Lung (tissue), 12 donors: ENCODE results near the gene TMPRSS2. TPM values are rescaled to one million over a fixed set of nuclear protein-coding genes. Genes with fewer than 3 reads are reported as not detected.

Source experiments
- ATAC-seq: fragments of 200-7000 bp; cut with Tn5 transposase; one replicate; pipeline ENCODE4 v1.9.1; 2020; ENCODE audit warnings: moderate number of reproducible peaks; ENCODE audit not compliant: insufficient read depth, low FRiP score
- DNase-seq, 3 donors: peaks; one replicate each; pipeline ENCODE4 v3.0.0-alpha.2; 2013 to 2017
- H3K27ac ChIP-seq, 2 donors: one replicate each; pipeline ENCODE4 v1.5.1; 2013; ENCODE audit warnings: mild to moderate bottlenecking in 2 of 2, moderate library complexity in 2 of 2, control low read depth in 1 of 2, inconsistent platforms in 1 of 2, low read depth in 1 of 2, low read length in 1 of 2
- H3K27me3 ChIP-seq, 3 donors: one replicate each; pipeline ENCODE4 v1.5.1; 2013; ENCODE audit warnings: low read length in 2 of 3; ENCODE audit not compliant: control insufficient read depth in 3 of 3, insufficient read depth in 3 of 3
- H3K36me3 ChIP-seq, 4 donors: one replicate each; pipeline ENCODE4 v1.5.1; 2013; ENCODE audit warnings: low read length in 4 of 4, mild to moderate bottlenecking in 1 of 4, moderate library complexity in 1 of 4; ENCODE audit not compliant: control insufficient read depth in 4 of 4, insufficient read depth in 4 of 4
- H3K4me1 ChIP-seq, 5 donors: one replicate each; pipeline ENCODE4 v1.5.1; 2013; ENCODE audit warnings: low read length in 5 of 5, mild to moderate bottlenecking in 2 of 5, moderate library complexity in 1 of 5; ENCODE audit not compliant: control insufficient read depth in 5 of 5, insufficient read depth in 5 of 5
- H3K4me3 ChIP-seq: one replicate; pipeline ENCODE4 v1.5.1; 2013; ENCODE audit warnings: mild to moderate bottlenecking, control low read depth, moderate library complexity
- H3K9ac ChIP-seq, 2 donors: one replicate each; pipeline ENCODE4 v1.5.1; 2013; ENCODE audit warnings: low read length in 2 of 2, control low read depth in 1 of 2; ENCODE audit not compliant: insufficient read depth in 1 of 2
- H3K9me3 ChIP-seq, 4 donors: one replicate each; pipeline ENCODE4 v1.5.1; 2013; ENCODE audit warnings: low read length in 3 of 4, mild to moderate bottlenecking in 1 of 4, moderate library complexity in 1 of 4; ENCODE audit not compliant: control insufficient read depth in 4 of 4, insufficient read depth in 3 of 4
- WGBS, 2 donors: extraction: QIAGEN DNeasy Blood & Tissue Kit; methylation state at CpG; one replicate each; pipeline ENCODE4 v1.1.7; 2013; 5-methylcytosine and 5-hydroxymethylcytosine counted together
- polyA plus RNA-seq, 2 donors: library from polyadenylated mRNA; stranded (reverse); fragments of 200-250 nt; gene quantifications; one replicate each; pipeline ENCODE4 v1.2.1, GENCODE V29; 2013
- total RNA-seq, 2 donors: library from RNA; depleted of rRNA in 1 of 2; stranded (reverse); fragments of >200 nt in 1 of 2; gene quantifications; one replicate each; pipeline ENCODE4 v1.2.1, GENCODE V29; 2014 to 2021
- TF ChIP-seq, protein P1 (sequence below): IDR thresholded peaks from 2 replicates; pipeline ENCODE4 v1.5.1; 2012; ENCODE audit warnings: mild to moderate bottlenecking; ENCODE audit errors: control extremely low read depth, extremely low read depth
- donor health status: control.
- donor health status: control.
- donor health status: Bipolar disorder and iron deficiency.
- donor health status: healthy.
- donor health status: DM: yes; HTN: yes; CAD: no.

The TMPRSS2 gene
- total and polyA plus RNA-seq, 4 donors, result 46.2 to 130 (median 72.2) TPM

DNA sequence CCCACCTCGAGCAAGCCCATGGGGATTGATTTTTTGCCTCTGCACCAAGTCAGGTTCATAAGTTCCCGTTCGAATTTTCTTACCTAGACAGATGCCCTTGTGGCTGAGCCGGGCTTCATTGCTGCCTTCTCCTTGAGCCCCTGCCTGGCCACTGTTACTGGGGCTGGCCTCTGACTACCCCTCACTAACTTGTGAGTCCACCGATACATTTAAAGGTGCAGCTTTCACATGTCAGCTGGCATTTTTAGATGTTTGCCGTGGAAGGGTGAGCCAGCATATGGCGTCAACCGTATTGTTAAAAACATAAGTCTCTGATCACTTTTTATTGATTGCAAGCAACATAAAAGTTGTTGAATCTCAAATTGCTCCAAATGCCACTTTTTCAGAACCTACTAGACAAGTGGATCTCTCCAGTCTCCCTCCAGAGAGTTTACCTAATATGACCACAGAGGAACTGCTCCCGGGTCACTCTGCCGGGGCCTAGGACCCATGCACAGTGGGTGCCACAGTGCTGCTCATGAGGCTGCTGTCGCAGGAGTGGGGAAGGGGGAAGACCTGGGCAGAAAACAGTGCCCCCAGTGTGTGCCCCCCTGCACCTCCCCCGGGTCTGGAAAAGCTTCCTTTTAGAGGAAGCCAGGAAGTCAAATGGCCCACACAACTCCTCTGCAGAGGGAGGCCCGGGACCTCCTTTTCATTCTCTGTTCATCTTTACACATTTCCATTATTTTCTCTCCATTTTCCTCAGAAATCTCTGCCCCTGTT is 63.1 kb downstream of the TMPRSS2 start:
- Histone ChIP-seq H3K36me3 (peaks cover 0 to 48% (median 8%) of the 10 kb centered on the region in 4 donors), H3K27me3 (no peaks in the 10 kb centered on the region), H3K4me1 (no peaks in the 10 kb centered on the region), H3K4me3 (no peak overlapping the region), H3K27ac (no peak overlapping the region), H3K9me3 (no peaks in the 10 kb centered on the region), H3K9ac (no peak overlapping the region)
- ATAC-seq (no peak), DNase-seq (no peak)
- TF ChIP-seq, protein P1, sequence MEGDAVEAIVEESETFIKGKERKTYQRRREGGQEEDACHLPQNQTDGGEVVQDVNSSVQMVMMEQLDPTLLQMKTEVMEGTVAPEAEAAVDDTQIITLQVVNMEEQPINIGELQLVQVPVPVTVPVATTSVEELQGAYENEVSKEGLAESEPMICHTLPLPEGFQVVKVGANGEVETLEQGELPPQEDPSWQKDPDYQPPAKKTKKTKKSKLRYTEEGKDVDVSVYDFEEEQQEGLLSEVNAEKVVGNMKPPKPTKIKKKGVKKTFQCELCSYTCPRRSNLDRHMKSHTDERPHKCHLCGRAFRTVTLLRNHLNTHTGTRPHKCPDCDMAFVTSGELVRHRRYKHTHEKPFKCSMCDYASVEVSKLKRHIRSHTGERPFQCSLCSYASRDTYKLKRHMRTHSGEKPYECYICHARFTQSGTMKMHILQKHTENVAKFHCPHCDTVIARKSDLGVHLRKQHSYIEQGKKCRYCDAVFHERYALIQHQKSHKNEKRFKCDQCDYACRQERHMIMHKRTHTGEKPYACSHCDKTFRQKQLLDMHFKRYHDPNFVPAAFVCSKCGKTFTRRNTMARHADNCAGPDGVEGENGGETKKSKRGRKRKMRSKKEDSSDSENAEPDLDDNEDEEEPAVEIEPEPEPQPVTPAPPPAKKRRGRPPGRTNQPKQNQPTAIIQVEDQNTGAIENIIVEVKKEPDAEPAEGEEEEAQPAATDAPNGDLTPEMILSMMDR, result no peak
- WGBS, 2 donors, result 88 to 89% methylated on average over 13 of the region's 13 CpGs

GRCh38 chr21:41443562-41443961 is 64.4 kb downstream of the TMPRSS2 start:
- DNase-seq (no peak), ATAC-seq (no peak)
- WGBS, 2 donors, result 93 to 94% methylated on average over 7 of the region's 7 CpGs
- H3K4me1 ChIP-seq, result no peaks in the 10 kb centered on the region
- H3K27me3 ChIP-seq, result no peaks in the 10 kb centered on the region
- H3K4me3 ChIP-seq, result no peak overlapping the region
- no peak overlapping the region for H3K27ac ChIP-seq
- H3K9me3 ChIP-seq, result no peaks in the 10 kb centered on the region
- no peak overlapping the region for H3K9ac ChIP-seq
- peaks cover 0 to 51% (median 6%) of the 10 kb centered on the region in 4 donors for H3K36me3 ChIP-seq
- TF ChIP-seq, protein P1, result no peak

GRCh38 chr21:41442481-41443186 is 65.3 kb downstream of the TMPRSS2 start:
- Histone ChIP-seq H3K36me3 (peaks cover 0 to 53% (median 9%) of the 10 kb centered on the region in 4 donors), H3K4me1 (no peaks in the 10 kb centered on the region), H3K9me3 (no peaks in the 10 kb centered on the region), H3K27ac (no peak overlapping the region), H3K4me3 (no peak overlapping the region), H3K9ac (no peak overlapping the region), H3K27me3 (no peaks in the 10 kb centered on the region)
- DNase-seq, result no peak
- WGBS, 2 donors, result 95 to 99% methylated on average over 2 of the region's 2 CpGs
- no peak for ATAC-seq
- TF ChIP-seq, protein P1, result no peak
